Stimulated activated CD4-positive, alpha-beta T cell treated with anti-CD3 and anti-CD28 coated beads, Interleukin-12 subunit alpha, Interleukin-12 subunit beta, amount 100 ng/mL, for 4 hours (primary cell): ENCODE results near the gene IMPDH1.
"Not testable (repeated sequence)": the region's sequence is repeated elsewhere in the genome, so short reads cannot be mapped to it uniquely, and the experiment has no call there.

Experiments
- DNase-seq: peaks from one replicate; pipeline ENCODE4 v3.0.0-alpha.2; 2020

Gene IMPDH1

GRCh38 chr7:128409596-128410450 lies at the start of gene IMPDH1:
TSS of gene IMPDH1 (minus strand) at chr7:128409982. CDS start at chr7:128409901, 81 bp downstream.
- DNase-seq: peak; percentile 91

GRCh38 chr7:128459394-128459878 lies 49.7 kb upstream of the IMPDH1 start:
- peak; percentile 43 for DNase-seq

- no peak for DNase-seq
Measured at GRCh38 chr7:128458956-128459355, 49.2 kb upstream of the IMPDH1 start.

- not testable (repeated sequence) for DNase-seq
Measured at GRCh38 chr7:128457385-128457784, 47.6 kb upstream of the IMPDH1 start.

GRCh38 chr7:128456255-128456725 lies 46.5 kb upstream of the IMPDH1 start:
- no peak for DNase-seq

GRCh38 chr7:128455543-128456254 lies 45.9 kb upstream of the IMPDH1 start, which contains the start of gene HILPDA:
TSS of gene HILPDA (plus strand) at chr7:128455878. CDS start at chr7:128457269, 1,391 bp downstream.
- peak; percentile 93 for DNase-seq

- DNase-seq: no peak
Measured at GRCh38 chr7:128454808-128455542, 45.2 kb upstream of the IMPDH1 start.

GRCh38 chr7:128453836-128454804 lies 44.3 kb upstream of the IMPDH1 start:
- no peak for DNase-seq

- no peak for DNase-seq
Measured at GRCh38 chr7:128452552-128452951, 42.8 kb upstream of the IMPDH1 start.

GRCh38 chr7:128450913-128451312 lies 41.1 kb upstream of the IMPDH1 start:
- DNase-seq: no peak

GRCh38 chr7:128450409-128450808 lies 40.6 kb upstream of the IMPDH1 start:
- DNase-seq: no peak

GRCh38 chr7:128448751-128449302 lies 39.0 kb upstream of the IMPDH1 start:
- no peak for DNase-seq

- DNase-seq: no peak
Measured at GRCh38 chr7:128447941-128448564, 38.3 kb upstream of the IMPDH1 start.

- no peak for DNase-seq
Measured at GRCh38 chr7:128446306-128446705, 36.5 kb upstream of the IMPDH1 start.

GRCh38 chr7:128443831-128444600 lies 34.2 kb upstream of the IMPDH1 start:
- no peak for DNase-seq

- DNase-seq: no peak
Measured at GRCh38 chr7:128442356-128442755, 32.6 kb upstream of the IMPDH1 start.

- no peak for DNase-seq
Measured at GRCh38 chr7:128437426-128438332, 27.9 kb upstream of the IMPDH1 start.

GRCh38 chr7:128435327-128435686 lies 25.5 kb upstream of the IMPDH1 start:
- DNase-seq: no peak
